Urinary bladder (tissue), 4 donors: ENCODE data around the gene TMEM163. TPM values are rescaled to one million over a fixed set of nuclear protein-coding genes. Genes with fewer than 3 reads are reported as not detected.

ENCODE experiments used
- DNase-seq: peaks from one replicate; pipeline ENCODE4 v3.0.0-alpha.2; 2015; ENCODE audit errors: extremely low spot score
- H3K27ac ChIP-seq: one replicate; pipeline ENCODE4 v1.5.1; 2013; ENCODE audit warnings: low read depth, mild to moderate bottlenecking, moderate library complexity
- H3K36me3 ChIP-seq: one replicate; pipeline ENCODE4 v1.6.1; 2013; ENCODE audit warnings: mild to moderate bottlenecking, moderate library complexity; ENCODE audit not compliant: insufficient read depth
- H3K4me1 ChIP-seq: one replicate; pipeline ENCODE4 v1.6.1; 2013; ENCODE audit warnings: mild to moderate bottlenecking, moderate library complexity; ENCODE audit not compliant: insufficient read depth
- H3K4me3 ChIP-seq: one replicate; pipeline ENCODE4 v1.5.1; 2013; ENCODE audit warnings: low read depth, low read length
- WGBS: extraction: QIAGEN DNeasy Blood & Tissue Kit; methylation state at CpG from one replicate; pipeline ENCODE4 v1.1.7; 2013; 5-methylcytosine and 5-hydroxymethylcytosine counted together
- polyA plus RNA-seq: library from polyadenylated mRNA; stranded (reverse); fragments of 200-250 nt; gene quantifications from one replicate; pipeline ENCODE4 v1.2.3, GENCODE V29; 2013
- total RNA-seq: library from RNA; depleted of rRNA; stranded (reverse); fragments of >200 nt; gene quantifications from one replicate; pipeline ENCODE4 v1.2.3, GENCODE V29; 2014
- donor health status: healthy with polysubstance abuse.
- donor health status: healthy.

TMEM163 gene
- total and polyA plus RNA-seq, 2 donors: 1.6 to 2.4 TPM

GRCh38 chr2:134540990-134541389 lies 177.8 kb downstream of the TMEM163 start:
- Histone ChIP-seq H3K27ac (no peak overlapping the region), H3K4me1 (no peaks in the 10 kb centered on the region), H3K36me3 (no peaks in the 10 kb centered on the region), H3K4me3 (no peak overlapping the region)
- no peak for DNase-seq

- no peak overlapping the region for H3K4me3 ChIP-seq
- no peak overlapping the region for H3K27ac ChIP-seq
- WGBS: 76% methylated on average over 5 of the region's 5 CpGs
- H3K4me1 ChIP-seq: no peaks in the 10 kb centered on the region
- no peaks in the 10 kb centered on the region for H3K36me3 ChIP-seq
- DNase-seq: no peak
Measured at GRCh38 chr2:134539981-134540380, 178.8 kb downstream of the TMEM163 start.

GRCh38 chr2:134537702-134538101 lies 181.1 kb downstream of the TMEM163 start:
- WGBS: 94% methylated on average over 4 of the region's 4 CpGs
- H3K4me1 ChIP-seq: no peaks in the 10 kb centered on the region
- no peaks in the 10 kb centered on the region for H3K36me3 ChIP-seq
- H3K4me3 ChIP-seq: no peak overlapping the region
- H3K27ac ChIP-seq: no peak overlapping the region
- no peak for DNase-seq

- WGBS: 91% methylated on average over 2 of the region's 2 CpGs
- no peak overlapping the region for H3K27ac ChIP-seq
- H3K4me1 ChIP-seq: no peaks in the 10 kb centered on the region
- no peak overlapping the region for H3K4me3 ChIP-seq
- no peaks in the 10 kb centered on the region for H3K36me3 ChIP-seq
- no peak for DNase-seq
Measured at GRCh38 chr2:134537121-134537520, 181.7 kb downstream of the TMEM163 start.

GRCh38 chr2:134536296-134536695 lies 182.5 kb downstream of the TMEM163 start:
- Histone ChIP-seq H3K36me3 (no peaks in the 10 kb centered on the region), H3K27ac (no peak overlapping the region), H3K4me1 (no peaks in the 10 kb centered on the region), H3K4me3 (no peak overlapping the region)
- DNase-seq: no peak
- 57% methylated on average over 8 of the region's 8 CpGs for WGBS

GRCh38 chr2:134532537-134532936 lies 186.3 kb downstream of the TMEM163 start:
- DNase-seq: no peak
- Histone ChIP-seq H3K27ac (no peak overlapping the region), H3K4me3 (no peak overlapping the region), H3K4me1 (no peaks in the 10 kb centered on the region), H3K36me3 (no peaks in the 10 kb centered on the region)
- 71% methylated on average over 1 of the region's 1 CpG for WGBS

- H3K27ac ChIP-seq: no peak overlapping the region
- WGBS: 31% methylated on average over 6 of the region's 6 CpGs
- H3K4me1 ChIP-seq: no peaks in the 10 kb centered on the region
- H3K4me3 ChIP-seq: no peak overlapping the region
- H3K36me3 ChIP-seq: no peaks in the 10 kb centered on the region
- DNase-seq: no peak
Measured at GRCh38 chr2:134527381-134527780, 191.4 kb downstream of the TMEM163 start.

GRCh38 chr2:134522496-134523455 lies 196.0 kb downstream of the TMEM163 start:
- no peak for DNase-seq
- H3K4me3 ChIP-seq: no peak overlapping the region
- WGBS: 40% methylated on average over 13 of the region's 13 CpGs

GRCh38 chr2:134518101-134518500 lies 200.7 kb downstream of the TMEM163 start:
- H3K4me1 ChIP-seq: no peaks in the 10 kb centered on the region
- no peaks in the 10 kb centered on the region for H3K36me3 ChIP-seq
- WGBS: 65% methylated on average over 2 of the region's 2 CpGs
- no peak overlapping the region for H3K4me3 ChIP-seq
- DNase-seq: no peak
- no peak overlapping the region for H3K27ac ChIP-seq

More at GRCh38 chr2:134522496-134523455, 196.0 kb downstream of the TMEM163 start:
- no peaks in the 10 kb centered on the region for H3K4me1 ChIP-seq
- no peaks in the 10 kb centered on the region for H3K36me3 ChIP-seq
- no peak overlapping the region for H3K27ac ChIP-seq

GRCh38 chr2:134515137-134515536 lies 203.7 kb downstream of the TMEM163 start:
- H3K27ac ChIP-seq: no peak overlapping the region
- no peak for DNase-seq
- no peaks in the 10 kb centered on the region for H3K4me1 ChIP-seq
- H3K36me3 ChIP-seq: no peaks in the 10 kb centered on the region
- no peak overlapping the region for H3K4me3 ChIP-seq
- WGBS: 72% methylated on average over 5 of the region's 5 CpGs

GRCh38 chr2:134513465-134513804 lies 205.4 kb downstream of the TMEM163 start:
- no peaks in the 10 kb centered on the region for H3K4me1 ChIP-seq
- DNase-seq: no peak
- H3K27ac ChIP-seq: no peak overlapping the region
- 62% methylated on average over 5 of the region's 5 CpGs for WGBS
- H3K36me3 ChIP-seq: no peaks in the 10 kb centered on the region
- no peak overlapping the region for H3K4me3 ChIP-seq

GRCh38 chr2:134512734-134513464 lies 205.9 kb downstream of the TMEM163 start:
- 81% methylated on average over 4 of the region's 4 CpGs for WGBS
- DNase-seq: no peak
- Histone ChIP-seq H3K27ac (no peak overlapping the region), H3K4me1 (no peaks in the 10 kb centered on the region), H3K36me3 (no peaks in the 10 kb centered on the region), H3K4me3 (no peak overlapping the region)

- Histone ChIP-seq H3K27ac (no peak overlapping the region), H3K4me1 (no peaks in the 10 kb centered on the region), H3K4me3 (no peak overlapping the region), H3K36me3 (no peaks in the 10 kb centered on the region)
- WGBS: 25% methylated on average over 4 of the region's 4 CpGs
- no peak for DNase-seq
Measured at GRCh38 chr2:134508391-134508790, 210.4 kb downstream of the TMEM163 start.

- H3K36me3 ChIP-seq: no peaks in the 10 kb centered on the region
- H3K4me1 ChIP-seq: no peaks in the 10 kb centered on the region
- H3K4me3 ChIP-seq: no peak overlapping the region
- no peak for DNase-seq
- no peak overlapping the region for H3K27ac ChIP-seq
- 77% methylated on average over 1 of the region's 1 CpG for WGBS
Measured at GRCh38 chr2:134507697-134508096, 211.1 kb downstream of the TMEM163 start.
